ENCODE data around the gene DNMT3A. TPM values are rescaled to one million over a fixed set of nuclear protein-coding genes. Genes with fewer than 3 reads are reported as not detected.

DNMT3A gene
- total RNA-seq, 2 experiments from 2014 or later, result 43.2 to 45.5 TPM

Other genes with a start within 250 kb of the DNMT3A start
- 1 to 10 TPM; 2.7 to 3.0 TPM for gene POMC, start 173.3 kb downstream of the DNMT3A start, total RNA-seq